ENCODE data around the gene FGF8.

The FGF8 gene

GRCh38 chr10:101768791-101769170 is 7.1 kb downstream of the FGF8 start:
- DNase-seq (ENCODE audit: low read depth): no peak

GRCh38 chr10:101767966-101768790 is 7.7 kb downstream of the FGF8 start:
- no peak for DNase-seq (ENCODE audit: low read depth)

- DNase-seq (ENCODE audit: low read depth): no peak
Observed at GRCh38 chr10:101767600-101767945, 8.3 kb downstream of the FGF8 start.

- DNase-seq (ENCODE audit: low read depth): no peak
Observed at GRCh38 chr10:101766753-101767599, 8.9 kb downstream of the FGF8 start.

GRCh38 chr10:101766306-101766705 is 9.6 kb downstream of the FGF8 start:
- DNase-seq (ENCODE audit: low read depth): no peak

- no peak for DNase-seq (ENCODE audit: low read depth)
Observed at GRCh38 chr10:101763141-101763846, 12.6 kb downstream of the FGF8 start.

- no peak for DNase-seq (ENCODE audit: low read depth)
Observed at GRCh38 chr10:101762736-101763135, 13.2 kb downstream of the FGF8 start.

GRCh38 chr10:101761226-101761625 is 14.7 kb downstream of the FGF8 start:
- DNase-seq (ENCODE audit: low read depth): no peak

GRCh38 chr10:101760510-101760909 is 15.4 kb downstream of the FGF8 start:
- no peak for DNase-seq (ENCODE audit: low read depth)

- DNase-seq (ENCODE audit: low read depth): no peak
Observed at GRCh38 chr10:101759309-101760247, 16.3 kb downstream of the FGF8 start.

GRCh38 chr10:101758858-101759257 is 17.1 kb downstream of the FGF8 start:
- no peak for DNase-seq (ENCODE audit: low read depth)

- no peak for DNase-seq (ENCODE audit: low read depth)
Observed at GRCh38 chr10:101752241-101752640, 23.7 kb downstream of the FGF8 start.

GRCh38 chr10:101749047-101750016 is 26.6 kb downstream of the FGF8 start:
- no peak for DNase-seq (ENCODE audit: low read depth)

- DNase-seq (ENCODE audit: low read depth): no peak
Observed at GRCh38 chr10:101748496-101748895, 27.4 kb downstream of the FGF8 start.

GRCh38 chr10:101745074-101745696 is 30.7 kb downstream of the FGF8 start:
- DNase-seq (ENCODE audit: low read depth): no peak

- DNase-seq (ENCODE audit: low read depth): no peak
Observed at GRCh38 chr10:101744267-101744666, 31.6 kb downstream of the FGF8 start.

- DNase-seq (ENCODE audit: low read depth): no peak
Observed at GRCh38 chr10:101741938-101742337, 34.0 kb downstream of the FGF8 start.

- DNase-seq (ENCODE audit: low read depth): no peak
Observed at GRCh38 chr10:101736666-101737065, 39.2 kb downstream of the FGF8 start.

GRCh38 chr10:101732096-101732495 is 43.8 kb downstream of the FGF8 start:
- DNase-seq (ENCODE audit: low read depth): no peak

GRCh38 chr10:101726115-101726387 is 49.9 kb downstream of the FGF8 start:
- no peak for DNase-seq (ENCODE audit: low read depth)
